ENCODE results near the gene IPO9.

- TF ChIP-seq CTCF (IDR thresholded peaks at IDR 0.05) (no peak), POLR2A (IDR thresholded peaks at IDR 0.05) (no peak)
These were observed 61.3 kb downstream of the IPO9 start for GRCh38 chr1:201890223-201890622.

Measured in Peyer's patch (tissue), 4 donors.